HCT116 (cell line): Measurements from ENCODE around the gene SIX2. TPM values are rescaled to one million over a fixed set of nuclear protein-coding genes. Genes with fewer than 3 reads are reported as not detected.

ENCODE experiments used
- ATAC-seq: fragments of 200-7000 bp; cut with Tn5 transposase; 2 replicates; pipeline ENCODE4 v1.9.1; 2020; ENCODE audit warnings: mild to moderate bottlenecking, moderate library complexity
- BruUV-seq: library from RNA; stranded (reverse); fragments of 400-500 nt; replicated peaks from 2 replicates; lab custom pipeline; 2021; lab: Mats Ljungman, UMichigan
- CTCF ChIA-PET: fragments of 300-600 bp; sonication (Branson Sonifier 250); formaldehyde crosslinking; loops from one replicate; lab custom pipeline; 2021; ENCODE audit warnings: antibody characterized with exemption; lab: Charles Lee
- POLR2A ChIA-PET: fragments of 300-600, 350-600 bp; sonication (Branson Sonifier 250); formaldehyde crosslinking; loops from one replicate; lab custom pipeline; 2021; ENCODE audit warnings: antibody characterized with exemption; lab: Charles Lee
- RAD21 ChIA-PET, 2 experiments: fragments of 300-600 bp; sonication (Branson Sonifier 250); formaldehyde crosslinking; loops; one replicate each; lab custom pipeline; 2023; ENCODE audit warnings: low total read pairs in 2 of 2; ENCODE audit not compliant: uncharacterized antibody in 2 of 2, unreplicated experiment in 2 of 2, low non-redundant PET in 1 of 2; lab: Charles Lee
- DNase-seq: peaks from one replicate; pipeline ENCODE4 v3.0.0-alpha.2; 2010; ENCODE audit warnings: low read depth, low spot score
- H2AFZ ChIP-seq: fragments of 200-600 bp; shearing (Covaris generic), sonication (generic); 2 replicates; pipeline ENCODE4 v1.6.1; 2017; ENCODE audit warnings: low read depth, mixed run types, mixed read lengths, antibody characterized with exemption, low read length; ENCODE audit not compliant: poor library complexity, severe bottlenecking
- H3K27ac ChIP-seq: 2 replicates; pipeline ENCODE4 v1.5.1; 2012; ENCODE audit warnings: low read depth, low read length
- H3K27me3 ChIP-seq: fragments of 200-600 bp; sonication (generic); 2 replicates; pipeline ENCODE4 v1.6.1; 2016; ENCODE audit warnings: mixed run types, low read length, mixed read lengths; ENCODE audit not compliant: insufficient read depth
- H3K36me3 ChIP-seq, 2 experiments: fragments of 200-500 bp in 1 of 2; fragments of 200-600 bp in 1 of 2; sonication (Bioruptor generic) in 1 of 2; sonication (generic) in 1 of 2; 2 replicates each; pipeline versions ENCODE4 v1.5.1 to v1.6.1; 2014 to 2016; ENCODE audit warnings: low read length in 2 of 2, inconsistent platforms in 1 of 2, mixed read lengths in 1 of 2, mixed run types in 1 of 2; ENCODE audit not compliant: insufficient read depth in 2 of 2, control insufficient read depth in 1 of 2
- H3K4me1 ChIP-seq, 2 experiments: fragments of 200-600 bp in 1 of 2; sonication (generic) in 1 of 2; 2 replicates each; pipeline versions ENCODE4 v1.5.1 to v1.6.1; 2012 to 2017; ENCODE audit warnings: low read length in 2 of 2, inconsistent platforms in 1 of 2, mild to moderate bottlenecking in 1 of 2, mixed read lengths in 1 of 2, mixed run types in 1 of 2, moderate library complexity in 1 of 2; ENCODE audit not compliant: insufficient read depth in 2 of 2, control insufficient read depth in 1 of 2
- H3K4me2 ChIP-seq: fragments of 200-600 bp; sonication (generic); 2 replicates; pipeline ENCODE4 v1.6.1; 2017; ENCODE audit warnings: mixed run types, low read length, mixed read lengths
- H3K4me3 ChIP-seq, 2 experiments: fragments of 200-600 bp in 1 of 2; sonication (generic) in 1 of 2; replicated peaks in 1 of 2; 2 replicates each; pipeline ENCODE4 v1.5.1; 2011 to 2016; ENCODE audit warnings: low read length in 2 of 2, control low read depth in 1 of 2, low read depth in 1 of 2, mild to moderate bottlenecking in 1 of 2, mixed read lengths in 1 of 2, mixed run types in 1 of 2
- H3K79me2 ChIP-seq: fragments of 200-600 bp; sonication (generic); 2 replicates; pipeline ENCODE4 v1.6.1; 2017; ENCODE audit warnings: mild to moderate bottlenecking, mixed run types, low read length, moderate library complexity, mixed read lengths; ENCODE audit not compliant: insufficient read depth
- H3K9ac ChIP-seq: fragments of 200-600 bp; sonication (generic); 2 replicates; pipeline ENCODE4 v1.6.1; 2016; ENCODE audit warnings: low read length, mixed read lengths
- H3K9me2 ChIP-seq: fragments of 200-600 bp; sonication (generic), shearing (Covaris generic); 2 replicates; pipeline ENCODE4 v1.6.1; 2017; ENCODE audit warnings: mixed run types, mild to moderate bottlenecking, moderate library complexity; ENCODE audit not compliant: insufficient read depth
- H3K9me3 ChIP-seq, 2 experiments: fragments of 200-500 bp in 1 of 2; fragments of 200-600 bp in 1 of 2; sonication (Bioruptor generic) in 1 of 2; sonication (generic) in 1 of 2; 2 replicates each; pipeline ENCODE4 v1.6.1; 2014 to 2017; ENCODE audit warnings: low read length in 2 of 2, mixed read lengths in 2 of 2, inconsistent platforms in 1 of 2, low read depth in 1 of 2, mild to moderate bottlenecking in 1 of 2, mixed run types in 1 of 2, moderate library complexity in 1 of 2; ENCODE audit not compliant: control insufficient read depth in 1 of 2, insufficient read depth in 1 of 2
- H4K20me1 ChIP-seq: fragments of 200-600 bp; sonication (generic), shearing (Covaris generic); 2 replicates; pipeline ENCODE4 v1.6.1; 2017; ENCODE audit warnings: mixed run types, mild to moderate bottlenecking, moderate library complexity; ENCODE audit not compliant: insufficient read depth
- ATF3 ChIP-seq: IDR thresholded peaks from 2 replicates; pipeline ENCODE4 v1.6.1; 2012
- CEBPB ChIP-seq: IDR thresholded peaks from 2 replicates; pipeline ENCODE4 v1.6.1; 2012; ENCODE audit warnings: low read depth
- CTCF ChIP-seq, 3 experiments: fragments of 200-600 bp in 1 of 3; sonication (generic) in 1 of 3; IDR thresholded peaks in 2 of 3; conservative IDR thresholded peaks in 1 of 3; 2 replicates each; pipeline ENCODE4 v1.5.1; 2012 to 2017; ENCODE audit warnings: low read depth in 2 of 3, low read length in 2 of 3, antibody characterized with exemption in 1 of 3, borderline replicate concordance in 1 of 3, control low read depth in 1 of 3, mild to moderate bottlenecking in 1 of 3, mixed read lengths in 1 of 3, mixed run types in 1 of 3, moderate library complexity in 1 of 3; ENCODE audit not compliant: insufficient read depth in 1 of 3
- EGR1 ChIP-seq: IDR thresholded peaks from 2 replicates; pipeline ENCODE4 v1.6.1; 2012; ENCODE audit warnings: low read depth
- EZH2 ChIP-seq: fragments of 200-600 bp; sonication (generic); IDR thresholded peaks from 2 replicates; pipeline ENCODE4 v1.6.1; 2017; ENCODE audit warnings: antibody characterized with exemption, mixed run types
- EZH2phosphoT487 ChIP-seq: fragments of 200-600 bp; IDR thresholded peaks from 2 replicates; pipeline ENCODE4 v1.6.1; 2018; ENCODE audit warnings: antibody characterized with exemption, borderline replicate concordance
- JUND ChIP-seq: IDR thresholded peaks from 2 replicates; pipeline ENCODE4 v1.6.1; 2012
- MAX ChIP-seq: IDR thresholded peaks from 2 replicates; pipeline ENCODE4 v1.6.1; 2012
- POLR2AphosphoS5 ChIP-seq: IDR thresholded peaks from 2 replicates; pipeline ENCODE4 v1.6.1; 2011; ENCODE audit warnings: mild to moderate bottlenecking, low read depth, low read length, moderate library complexity
- RAD21 ChIP-seq: IDR thresholded peaks from 2 replicates; pipeline ENCODE4 v1.6.1; 2012; ENCODE audit warnings: low read depth, mild to moderate bottlenecking
- REST ChIP-seq: IDR thresholded peaks from 2 replicates; pipeline ENCODE4 v1.6.1; 2012; ENCODE audit warnings: low read depth
- SP1 ChIP-seq: IDR thresholded peaks from 2 replicates; pipeline ENCODE4 v1.6.1; 2012; ENCODE audit warnings: low read depth
- TCF7L2 ChIP-seq: IDR thresholded peaks from 2 replicates; pipeline ENCODE4 v1.7.0; 2011; ENCODE audit warnings: borderline replicate concordance, inconsistent platforms; ENCODE audit not compliant: insufficient read depth, insufficient read length; ENCODE audit errors: extremely low read depth
- YY1 ChIP-seq: IDR thresholded peaks from 2 replicates; pipeline ENCODE4 v1.6.1; 2011; ENCODE audit warnings: low read length, low read depth, moderate library complexity, mild to moderate bottlenecking; ENCODE audit not compliant: insufficient replicate concordance; ENCODE audit errors: extremely low read depth
- ZFX ChIP-seq: fragments of 450-650 bp; IDR thresholded peaks from 2 replicates; pipeline ENCODE4 v1.6.1; 2017
- ZNF274 ChIP-seq: fragments of 200-500 bp; sonication (Bioruptor generic); IDR thresholded peaks from 2 replicates; pipeline ENCODE4 v1.6.1; 2014; ENCODE audit warnings: mild to moderate bottlenecking, low read depth, low read length, inconsistent platforms
- intact Hi-C: fragments of 100-400 bp; cut with micrococcal nuclease; formaldehyde crosslinking; loops from 2 replicates; pipeline ENCODE4 v1.10.0; 2022
- total RNA-seq: library from RNA; stranded (reverse); gene quantifications from one replicate; pipeline ENCODE4 v1.2.1, GENCODE V29; 2021; ENCODE audit not compliant: unreplicated experiment

SIX2 gene
- total RNA-seq, 1 experiment from 2014 or later: 0.54 TPM

GRCh38 chr2:45007961-45008295 lies 1.3 kb downstream of the SIX2 start:
- Histone ChIP-seq H4K20me1 (no peaks in the 10 kb centered on the region), H3K27ac (no peak overlapping the region), H3K36me3 (no peaks in the 10 kb centered on the region), H3K4me3 (no peak overlapping the region), H3K4me2 (no peak overlapping the region), H2AFZ (no peak overlapping the region), H3K27me3 (no peaks in the 10 kb centered on the region), H3K79me2 (no peaks in the 10 kb centered on the region), H3K4me1 (peaks cover 7 to 17% of the 10 kb centered on the region in 2 experiments), H3K9me3 (no peaks in the 10 kb centered on the region), H3K9ac (no peak overlapping the region), H3K9me2 (no peaks in the 10 kb centered on the region)
- ChIA-PET RAD21 (no interaction called here), CTCF (no interaction called here), POLR2A (no interaction called here)
- no TSS peak for BruUV-seq
- no peak for ATAC-seq
- intact Hi-C loops: no loop called here
- TF ChIP-seq CTCF (IDR thresholded peaks at IDR 0.05 in 2 of 3, conservative IDR thresholded peaks at IDR 0.05 in 1 of 3; ENCODE audit: borderline replicate concordance in 1 of 3, insufficient read depth in 1 of 3, low read depth in 2 of 3, low read length in 2 of 3): no peak
- no peak for TF ChIP-seq YY1
- TF ChIP-seq REST: no peak
- TF ChIP-seq JUND: no peak
- TF ChIP-seq ATF3: no peak
- no peak for TF ChIP-seq CEBPB
- no peak for TF ChIP-seq EGR1
- no peak for TF ChIP-seq EZH2
- TF ChIP-seq ZNF274: no peak
- no peak for TF ChIP-seq MAX
- no peak for TF ChIP-seq TCF7L2
- no peak for TF ChIP-seq SP1
- TF ChIP-seq RAD21: no peak
- no peak for TF ChIP-seq POLR2AphosphoS5
- no peak for TF ChIP-seq ZFX
- TF ChIP-seq EZH2phosphoT487: no peak
- no peak for DNase-seq
